Measurements from ENCODE around the gene DNMBP. TPM values are rescaled to one million over a fixed set of nuclear protein-coding genes. Genes with fewer than 3 reads are reported as not detected.
"Not testable (repeated sequence)": the region's sequence is repeated elsewhere in the genome, so short reads cannot be mapped to it uniquely, and the experiment has no call there.

Gene DNMBP
- total RNA-seq, 1 donor from 2014 or later, result 34.0 TPM

DNA sequence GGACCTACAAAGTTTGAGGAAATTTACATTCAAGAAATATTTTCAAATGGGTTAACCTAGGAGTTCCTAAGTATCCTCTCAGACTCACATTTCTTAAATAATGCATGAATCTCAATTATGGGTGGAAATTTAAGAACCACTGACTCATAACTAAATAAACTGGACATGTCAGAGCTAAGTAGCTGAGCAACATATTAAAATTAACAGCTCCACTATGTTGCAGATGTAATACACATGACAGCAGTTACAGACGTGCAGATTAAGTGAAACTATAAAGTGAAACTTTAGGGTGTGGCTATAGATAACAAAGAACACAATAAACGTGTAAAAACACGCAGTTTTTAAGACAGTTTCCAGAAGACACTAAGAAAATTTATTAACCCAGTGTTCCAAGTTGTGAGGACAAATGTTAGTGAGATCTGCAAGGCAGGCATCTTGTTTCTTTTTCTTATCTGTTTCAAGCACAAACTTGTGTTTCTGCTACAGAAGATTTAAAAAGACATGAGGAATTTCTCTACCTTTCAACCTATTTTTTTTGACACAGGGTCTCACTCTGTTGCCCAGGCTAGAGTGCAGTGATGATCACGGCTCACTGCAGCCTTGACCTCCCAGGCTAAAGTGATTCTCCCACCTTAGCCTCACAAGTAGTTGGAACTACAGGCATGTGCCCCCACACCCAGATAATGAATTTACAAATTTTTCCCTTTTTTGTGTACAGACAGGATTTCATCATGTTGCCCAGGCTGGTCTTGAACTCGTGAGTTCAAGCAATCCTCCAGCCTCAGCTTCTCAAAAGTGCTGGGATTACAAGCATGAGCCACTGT lies 25.3 kb downstream of the DNMBP start:
- no peak for DNase-seq (ENCODE audit: low read depth, low spot score)

DNA sequence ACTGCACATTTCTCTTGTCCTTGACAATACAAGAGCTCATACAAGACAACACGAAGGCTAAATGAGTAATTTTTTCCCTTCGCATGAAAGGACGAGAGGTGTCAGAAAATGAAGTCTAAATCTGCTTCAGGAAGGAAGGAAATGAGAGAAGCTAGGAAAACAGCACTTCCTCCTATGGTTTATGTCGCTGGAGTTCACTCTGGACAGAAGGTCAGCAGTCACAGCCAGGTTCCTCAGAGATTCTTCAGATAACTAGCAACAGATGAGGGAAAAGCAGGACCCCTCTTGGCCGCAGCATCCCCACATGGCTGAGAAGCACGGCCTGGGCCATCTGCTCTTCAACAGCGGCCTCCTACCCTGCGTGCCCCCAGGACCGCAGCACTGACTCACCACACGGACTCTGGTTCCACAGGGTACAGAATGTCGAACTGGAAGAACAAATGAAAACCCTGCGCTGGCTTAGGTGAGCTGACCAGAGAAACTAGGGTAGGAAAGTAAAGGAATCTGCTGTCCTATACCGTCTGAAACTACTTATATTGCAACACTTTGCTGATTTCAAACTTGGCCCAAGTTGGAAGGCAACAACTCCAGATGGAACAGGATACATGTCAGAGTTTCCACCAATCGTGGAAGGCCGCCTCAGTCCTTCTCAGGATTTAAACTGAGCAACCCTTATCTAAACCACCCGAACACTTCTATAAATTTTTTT lies 26.3 kb downstream of the DNMBP start:
- DNase-seq (ENCODE audit: low read depth, low spot score), result peak; percentile 41

DNA sequence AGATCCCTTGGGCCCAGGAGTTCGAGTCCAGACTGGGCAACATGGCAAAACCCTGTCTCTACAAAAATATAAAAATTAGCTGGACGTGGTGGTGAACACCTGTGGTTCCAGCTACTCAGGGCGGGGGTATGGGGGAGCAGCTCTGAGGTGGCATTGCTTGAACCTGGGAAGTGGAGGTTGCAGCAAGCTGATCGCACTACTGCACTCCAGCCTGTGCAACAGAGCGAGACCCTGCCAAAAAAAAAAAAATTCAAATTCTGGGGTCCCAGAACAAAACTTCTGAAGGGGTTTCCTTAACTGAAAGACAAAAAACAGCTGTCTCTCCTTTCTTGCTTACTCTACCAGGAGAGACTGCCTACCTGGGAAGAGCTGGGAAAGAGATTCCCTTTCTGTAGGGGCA lies 27.0 kb downstream of the DNMBP start:
- DNase-seq (ENCODE audit: low read depth, low spot score), result no peak

DNA sequence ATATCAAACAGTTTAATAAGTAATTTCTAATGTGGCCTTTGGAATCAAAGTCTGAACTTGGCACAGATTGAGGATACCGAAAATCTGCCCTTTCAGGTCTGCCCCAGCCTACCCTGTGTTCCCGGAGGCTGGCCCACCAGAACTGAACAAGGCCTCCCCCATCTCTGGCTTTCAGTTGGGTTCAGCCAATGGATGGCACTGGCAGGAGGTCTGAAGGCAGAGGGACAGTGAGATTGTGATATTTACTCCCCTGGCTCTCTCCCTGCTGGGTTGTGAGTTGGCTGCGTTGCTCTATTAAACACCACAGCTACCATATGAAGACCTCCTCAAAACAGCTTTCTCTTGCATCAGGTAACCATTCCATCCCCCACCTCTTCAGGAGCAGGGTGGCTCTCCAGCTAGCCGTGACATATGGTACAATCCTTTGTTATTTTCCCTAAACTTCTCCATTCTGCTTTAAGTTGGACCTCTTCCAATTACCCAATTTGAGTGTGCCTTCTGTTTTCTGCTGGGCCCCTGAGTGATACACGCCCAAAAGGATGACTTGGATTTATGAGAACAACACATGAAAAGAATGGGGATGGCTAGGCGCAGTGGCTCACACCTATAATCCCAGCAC lies 28.1 kb downstream of the DNMBP start:
- DNase-seq (ENCODE audit: low read depth, low spot score), result no peak

DNA sequence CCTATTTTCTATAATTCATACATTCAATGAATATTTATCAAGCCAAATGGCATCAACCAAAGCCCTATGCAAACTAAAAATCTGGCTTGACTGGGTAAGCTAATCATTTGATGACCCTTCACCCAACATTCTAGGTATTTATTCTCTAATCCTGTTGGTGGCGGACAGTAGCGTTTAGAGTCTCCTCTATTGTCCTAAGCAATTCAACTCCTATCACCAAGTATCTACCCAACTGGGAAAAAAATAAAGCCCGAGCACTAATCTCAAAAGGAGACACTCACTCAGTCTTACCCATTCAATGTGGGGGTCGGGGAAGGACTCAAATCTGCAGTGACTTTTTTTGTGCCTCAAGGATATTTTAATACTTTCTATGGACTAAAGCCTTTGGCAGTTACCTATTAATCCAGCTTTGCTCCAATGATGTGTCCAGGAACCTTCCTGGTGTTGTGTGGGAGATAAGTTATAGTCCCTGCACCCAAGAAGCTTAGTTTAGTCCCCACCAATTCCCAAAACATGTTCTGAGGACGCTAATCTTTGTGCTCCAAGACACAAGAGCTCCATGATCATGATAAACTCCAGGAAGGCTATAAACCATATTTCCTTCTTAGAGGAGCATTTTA lies 30.6 kb downstream of the DNMBP start:
- DNase-seq (ENCODE audit: low read depth, low spot score), result no peak

DNA sequence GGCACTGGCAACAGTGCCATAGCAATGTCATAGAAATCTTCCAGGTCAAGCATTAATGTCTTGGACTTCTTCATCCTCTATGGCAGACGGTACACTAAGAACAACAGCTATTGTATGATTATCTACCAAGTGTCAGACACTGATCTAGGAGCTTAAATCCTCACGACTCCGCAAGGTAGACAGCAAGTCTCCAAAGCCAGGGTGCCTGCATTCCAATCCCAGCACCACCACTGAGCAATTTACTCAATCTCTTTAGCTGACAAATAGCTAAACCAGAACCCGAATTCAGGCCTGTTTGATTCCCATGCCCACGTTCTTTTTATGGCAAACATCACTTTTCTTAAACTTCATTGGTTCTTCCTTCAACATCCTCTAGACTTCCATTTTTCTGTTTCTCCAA lies 31.8 kb downstream of the DNMBP start:
- DNase-seq (ENCODE audit: low read depth, low spot score), result no peak

DNA sequence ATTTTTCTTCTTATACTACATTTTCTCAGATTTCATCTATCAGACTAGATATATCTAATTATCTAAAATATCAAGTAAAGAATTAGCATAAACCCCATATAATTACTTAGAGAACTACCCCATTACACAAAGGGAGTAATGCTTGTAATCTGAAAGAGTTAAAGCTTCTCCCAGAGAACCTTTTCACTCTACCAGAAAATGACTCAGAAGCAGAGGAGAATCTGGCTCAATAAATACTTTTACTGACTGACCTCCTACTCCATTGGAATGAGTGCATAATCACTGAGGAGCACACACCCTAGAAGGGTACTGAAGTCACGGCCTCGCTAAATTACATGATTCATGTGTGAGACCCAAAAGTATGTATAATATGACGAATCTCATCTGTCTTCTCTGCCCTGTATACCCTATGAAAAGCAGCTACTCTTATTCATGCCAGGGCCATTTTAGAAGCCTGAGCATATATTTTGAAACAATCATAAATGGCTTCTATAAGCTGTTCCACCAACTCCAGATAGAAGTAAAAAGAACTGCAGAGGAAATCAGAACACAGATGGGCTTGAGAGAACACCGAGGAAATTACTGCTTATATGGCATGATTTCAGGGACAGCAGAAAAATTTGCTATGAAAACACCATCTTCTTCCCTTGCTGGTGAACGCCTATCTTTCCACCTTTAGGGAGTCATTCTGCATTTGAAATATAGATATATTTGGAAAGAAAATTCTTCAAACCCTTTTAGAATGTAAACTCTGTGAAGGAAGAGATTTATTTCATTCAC lies 32.7 kb downstream of the DNMBP start:
- peak; percentile 59 for DNase-seq (ENCODE audit: low read depth, low spot score)

DNA sequence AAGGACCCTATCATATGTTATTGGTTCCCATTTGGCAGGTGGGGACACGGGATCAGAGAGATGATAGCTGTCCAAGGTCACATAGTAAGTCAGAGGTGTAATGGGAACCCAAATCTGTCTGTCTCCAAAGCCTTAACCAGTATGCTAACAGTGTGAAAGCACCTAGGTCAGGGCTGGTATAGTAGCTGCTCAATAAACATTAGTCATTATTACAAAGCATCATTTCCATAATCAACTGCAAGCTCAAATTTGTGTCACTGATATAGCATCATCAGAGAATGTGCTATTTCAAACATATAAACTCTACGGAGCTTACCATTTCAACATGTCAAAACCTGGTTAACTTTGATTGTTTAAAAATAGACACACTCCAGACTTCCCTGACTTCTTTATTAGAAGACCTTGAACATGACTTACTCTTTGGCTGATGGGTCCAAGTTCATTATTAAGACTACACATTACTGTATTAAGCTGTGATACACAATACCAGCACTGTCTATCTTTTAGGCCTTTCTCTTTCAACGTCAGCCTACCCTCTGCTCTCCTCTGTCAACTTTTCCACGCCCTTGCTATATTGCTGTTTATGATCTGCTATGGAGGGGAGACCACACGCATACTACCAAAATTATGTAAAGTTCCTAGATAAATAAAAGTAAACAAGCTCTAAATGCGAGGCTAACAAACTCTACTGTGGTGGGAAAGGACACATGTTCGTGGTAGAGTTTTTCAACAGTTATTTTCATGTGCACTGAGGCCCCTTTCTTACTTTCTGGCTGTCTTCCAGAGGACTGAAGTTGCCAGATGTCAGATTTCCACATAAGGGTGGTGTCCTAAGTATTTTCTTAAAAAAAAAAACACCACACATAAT lies 33.6 kb downstream of the DNMBP start:
- DNase-seq (ENCODE audit: low read depth, low spot score), result no peak

DNA sequence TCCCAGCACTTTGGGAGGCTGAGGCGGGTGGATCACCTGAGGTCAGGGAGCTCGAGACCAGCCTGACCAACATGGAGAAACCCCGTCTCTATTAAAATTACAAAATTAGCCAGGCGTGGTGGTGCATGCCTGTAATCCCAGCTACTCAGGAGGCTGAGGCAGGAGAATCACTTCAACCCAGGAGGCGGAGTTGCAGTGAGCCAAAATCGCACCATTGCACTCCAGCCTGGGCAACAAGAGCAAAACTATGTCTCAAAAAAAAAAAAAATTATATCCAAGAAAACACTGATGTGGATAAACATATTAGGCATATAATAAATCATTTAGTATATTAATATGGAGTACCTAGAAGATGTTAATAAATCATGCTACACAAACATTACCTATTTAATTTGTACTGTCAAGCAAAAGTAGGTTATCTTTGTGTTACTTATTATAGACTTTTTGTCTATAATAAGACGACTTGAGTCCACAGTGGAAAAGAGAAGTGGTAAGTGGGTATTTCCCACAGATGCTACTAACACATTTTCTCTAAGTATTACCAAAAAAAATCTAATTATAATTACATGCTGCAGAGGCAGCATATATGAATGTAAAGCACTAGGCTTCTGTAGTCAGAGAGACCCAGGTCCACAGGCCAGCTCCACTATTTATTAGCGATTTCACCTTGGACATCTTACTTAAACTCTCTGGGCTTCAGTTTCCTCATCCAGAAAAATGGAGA lies 34.5 kb downstream of the DNMBP start:
- no peak for DNase-seq (ENCODE audit: low read depth, low spot score)

DNA sequence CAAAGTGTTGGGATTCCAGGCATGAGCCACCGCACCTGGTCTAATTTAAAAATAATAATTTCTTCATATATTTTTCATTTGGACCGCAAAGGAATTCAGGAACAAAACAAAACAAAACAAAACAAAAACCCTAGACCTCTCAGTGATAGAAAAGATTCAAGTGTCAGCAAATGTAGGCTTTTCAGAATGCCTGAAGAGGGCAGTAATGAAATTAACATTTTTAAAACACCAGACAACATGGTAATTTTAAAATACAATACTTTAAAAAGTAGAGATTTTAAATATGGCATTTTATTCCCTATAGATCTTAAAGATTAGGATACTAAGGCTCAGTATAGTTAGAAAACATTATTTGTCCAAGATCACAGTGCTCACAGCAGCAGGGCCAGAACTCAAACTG lies 36.6 kb downstream of the DNMBP start:
- no peak for DNase-seq (ENCODE audit: low read depth, low spot score)

DNA sequence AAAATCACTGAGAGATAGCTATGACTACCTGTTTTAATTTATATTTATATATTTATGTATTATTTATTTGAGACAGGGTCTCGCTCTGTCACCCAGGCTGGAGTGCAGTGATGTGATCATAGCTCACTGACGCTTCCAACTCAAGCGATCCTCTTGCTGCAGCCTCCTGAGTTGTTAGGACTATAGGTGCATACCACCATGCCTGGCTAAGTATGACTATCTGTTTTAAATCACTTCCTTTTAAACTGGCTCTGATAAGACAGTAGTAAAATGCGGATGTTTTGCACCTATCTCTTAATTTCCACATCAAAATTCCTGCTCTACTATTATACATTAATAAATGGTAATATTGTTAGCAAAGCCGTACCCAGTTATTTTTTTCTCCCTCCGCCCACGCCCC lies 41.8 kb downstream of the DNMBP start:
- DNase-seq (ENCODE audit: low read depth, low spot score), result no peak

DNA sequence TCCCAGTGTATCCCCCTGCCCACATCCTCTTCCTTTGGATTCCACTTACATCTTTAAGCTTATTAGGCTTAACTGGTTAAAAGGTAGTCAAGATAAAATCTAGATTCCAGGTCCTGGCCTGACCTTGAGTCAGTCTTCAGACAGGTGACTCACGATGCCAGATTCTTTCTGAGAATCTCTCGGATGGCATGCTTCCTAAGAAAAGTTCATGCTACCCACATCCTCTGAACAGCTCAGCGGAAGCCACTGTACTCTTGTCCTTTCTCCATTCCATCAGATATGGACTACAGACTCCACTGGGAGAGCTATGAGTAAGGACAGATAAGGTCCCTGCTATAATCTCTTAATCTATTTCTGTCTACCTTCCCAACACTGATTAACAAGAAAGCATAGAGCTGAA lies 43.4 kb downstream of the DNMBP start:
- DNase-seq (ENCODE audit: low read depth, low spot score), result peak; percentile 87

DNA sequence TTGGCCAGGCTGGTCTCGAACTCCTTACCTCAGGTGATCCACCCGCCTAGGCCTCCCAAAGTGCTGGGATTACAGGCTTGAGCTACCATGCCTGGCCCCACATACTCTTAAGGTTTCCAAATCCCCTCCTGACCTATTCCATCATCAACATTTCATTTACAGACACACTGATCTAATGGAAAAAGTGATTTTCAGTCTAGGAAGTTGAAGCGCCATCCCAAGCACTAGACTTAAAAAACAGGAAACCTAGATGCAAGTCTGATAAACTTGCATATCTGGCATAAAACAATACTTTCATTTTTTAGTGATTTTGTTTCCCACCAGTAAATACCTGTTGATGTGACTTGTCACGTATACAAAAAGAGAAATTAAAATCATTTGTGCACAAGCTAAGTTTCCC lies 44.0 kb downstream of the DNMBP start:
- peak; percentile 69 for DNase-seq (ENCODE audit: low read depth, low spot score)

DNA sequence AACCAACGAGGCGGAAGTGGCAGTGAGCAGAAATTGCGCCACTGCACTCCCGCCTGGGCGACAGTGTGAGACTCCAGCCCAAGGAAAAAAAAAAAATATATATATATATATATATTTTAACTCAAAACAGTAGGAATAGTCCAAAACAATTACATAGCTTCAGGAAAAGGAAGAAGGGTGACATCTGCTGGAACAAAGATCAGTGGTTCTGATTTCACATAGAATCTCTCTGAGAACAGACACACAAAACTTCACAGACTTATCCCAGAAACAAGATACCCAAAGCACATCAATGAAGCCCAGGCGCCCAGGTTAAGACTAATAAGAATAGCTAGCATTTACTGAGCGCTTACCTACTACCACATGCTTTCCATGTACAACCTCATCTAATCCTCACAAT lies 45.0 kb downstream of the DNMBP start:
- no peak for DNase-seq (ENCODE audit: low read depth, low spot score)

DNA sequence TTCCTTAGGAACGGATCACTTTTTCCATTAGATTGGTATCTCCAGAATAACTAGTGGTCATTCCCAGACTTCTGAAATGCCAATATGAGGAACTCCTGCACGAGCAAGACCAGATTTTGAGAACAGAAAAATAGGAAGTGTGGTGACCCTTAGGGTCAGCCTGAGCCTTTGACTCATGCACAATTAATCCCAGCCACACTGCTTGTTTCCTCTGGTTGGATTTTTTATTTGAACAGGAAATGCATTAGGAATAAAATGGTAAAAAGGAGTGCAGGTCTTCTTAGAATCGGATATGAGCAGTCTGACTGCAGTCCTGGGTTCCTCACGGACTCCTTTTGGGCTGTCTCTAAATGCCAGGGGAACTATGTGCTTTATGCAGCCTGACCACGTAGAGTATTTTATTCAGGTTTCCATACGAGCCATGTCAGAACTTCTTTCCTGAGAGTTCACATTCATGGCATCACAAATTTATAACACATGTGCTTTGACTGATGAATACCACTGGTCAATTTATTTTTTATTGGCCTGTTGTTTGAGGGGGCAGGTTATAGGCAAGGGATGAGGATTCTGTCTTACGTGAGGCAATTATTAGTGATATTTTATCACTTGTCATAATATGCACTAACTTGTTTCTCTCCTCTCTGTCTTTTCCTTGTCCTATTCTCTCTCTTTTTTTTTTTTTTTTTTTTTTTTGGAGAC lies 46.1 kb downstream of the DNMBP start:
- not testable (repeated sequence) for DNase-seq (ENCODE audit: low read depth, low spot score)

DNA sequence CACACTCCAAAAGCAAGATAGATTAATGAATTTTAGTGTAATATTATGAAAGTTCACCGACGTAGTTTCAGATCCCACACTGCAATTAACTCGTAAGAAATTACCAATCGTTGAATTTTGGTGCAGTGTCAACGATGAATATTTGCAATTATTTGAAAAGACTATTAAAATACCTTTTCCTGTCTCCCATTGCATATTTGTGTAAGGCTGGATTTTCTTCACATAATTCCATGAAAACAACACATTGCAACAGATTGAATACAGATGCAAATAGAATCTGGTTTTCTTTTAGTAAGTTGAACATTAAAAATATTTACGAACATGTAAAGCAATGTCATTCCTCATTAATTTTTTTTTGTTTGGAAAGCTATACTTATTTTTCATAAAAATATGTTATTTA lies 50.9 kb downstream of the DNMBP start:
- no peak for DNase-seq (ENCODE audit: low read depth, low spot score)

DNA sequence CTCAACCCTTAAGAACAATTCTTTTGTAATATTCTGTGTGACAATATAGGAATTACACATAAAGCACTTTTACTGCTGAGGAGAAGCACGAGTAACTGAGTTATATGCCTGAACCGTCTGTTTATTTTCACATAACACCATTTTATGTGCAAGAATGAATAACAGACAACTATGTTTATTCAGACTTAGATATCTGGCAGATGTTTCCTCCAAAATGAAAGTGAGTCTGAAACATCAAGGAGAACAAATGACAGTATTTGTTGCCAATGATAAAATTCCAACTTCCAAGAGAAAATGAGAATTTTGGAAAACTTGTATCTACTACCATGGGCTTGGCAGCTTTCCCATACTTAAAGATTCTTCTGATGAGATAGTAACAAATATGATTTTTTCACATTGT lies 51.4 kb downstream of the DNMBP start:
- DNase-seq (ENCODE audit: low read depth, low spot score), result peak; percentile 79

DNA sequence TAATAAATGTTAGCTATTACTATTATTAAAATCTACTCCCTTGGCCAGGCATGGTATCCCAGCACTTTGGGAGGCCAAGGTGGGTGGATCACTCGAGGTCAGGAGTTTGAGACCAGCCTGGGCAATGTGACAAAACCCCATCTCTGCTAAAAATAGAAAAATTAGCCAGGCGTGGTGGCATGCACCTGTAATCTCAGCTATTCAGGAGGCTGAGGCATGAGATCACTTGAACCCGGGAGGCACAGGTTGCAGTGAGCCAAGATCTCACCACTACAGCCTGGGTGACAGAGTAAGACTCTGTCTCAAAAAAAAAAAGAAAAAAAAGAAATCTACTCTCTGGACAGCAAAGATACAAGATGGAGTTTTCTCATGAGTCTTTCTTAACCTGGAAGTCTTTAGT lies 56.2 kb downstream of the DNMBP start:
- not testable (repeated sequence) for DNase-seq (ENCODE audit: low read depth, low spot score)

DNA sequence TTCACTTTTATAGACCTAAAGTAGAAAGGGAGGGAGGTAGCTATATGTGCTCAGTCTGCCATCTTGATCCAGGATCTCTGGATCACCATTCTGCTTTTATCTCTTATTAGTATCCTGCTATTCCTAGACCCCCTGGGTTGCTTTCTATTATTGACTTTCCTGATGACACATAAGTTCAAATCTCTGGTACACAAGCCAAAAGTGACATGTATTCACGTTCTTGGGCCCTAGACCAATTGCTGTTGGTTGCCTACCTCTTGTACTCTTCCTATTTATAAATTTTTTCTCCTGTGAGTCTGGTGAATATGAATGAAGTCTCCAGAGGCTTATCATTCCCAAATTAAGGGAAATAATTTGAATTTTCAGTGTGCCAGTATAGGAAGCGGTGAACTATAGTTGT lies 56.9 kb downstream of the DNMBP start:
- DNase-seq (ENCODE audit: low read depth, low spot score), result no peak
